Pericardium fibroblast (primary cell): ENCODE data around the gene RHEBL1. TPM values are rescaled to one million over a fixed set of nuclear protein-coding genes. Genes with fewer than 3 reads are reported as not detected.

Experiments used
- total RNA-seq: library from RNA; depleted of rRNA; stranded (reverse); fragments of >200 nt; gene quantifications from 2 replicates; pipeline ENCODE4 v1.2.3, GENCODE V29; 2015

Gene RHEBL1, protein sequence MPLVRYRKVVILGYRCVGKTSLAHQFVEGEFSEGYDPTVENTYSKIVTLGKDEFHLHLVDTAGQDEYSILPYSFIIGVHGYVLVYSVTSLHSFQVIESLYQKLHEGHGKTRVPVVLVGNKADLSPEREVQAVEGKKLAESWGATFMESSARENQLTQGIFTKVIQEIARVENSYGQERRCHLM
- total RNA-seq, result 0.09 and 0.47 TPM in 2 replicates

DNA sequence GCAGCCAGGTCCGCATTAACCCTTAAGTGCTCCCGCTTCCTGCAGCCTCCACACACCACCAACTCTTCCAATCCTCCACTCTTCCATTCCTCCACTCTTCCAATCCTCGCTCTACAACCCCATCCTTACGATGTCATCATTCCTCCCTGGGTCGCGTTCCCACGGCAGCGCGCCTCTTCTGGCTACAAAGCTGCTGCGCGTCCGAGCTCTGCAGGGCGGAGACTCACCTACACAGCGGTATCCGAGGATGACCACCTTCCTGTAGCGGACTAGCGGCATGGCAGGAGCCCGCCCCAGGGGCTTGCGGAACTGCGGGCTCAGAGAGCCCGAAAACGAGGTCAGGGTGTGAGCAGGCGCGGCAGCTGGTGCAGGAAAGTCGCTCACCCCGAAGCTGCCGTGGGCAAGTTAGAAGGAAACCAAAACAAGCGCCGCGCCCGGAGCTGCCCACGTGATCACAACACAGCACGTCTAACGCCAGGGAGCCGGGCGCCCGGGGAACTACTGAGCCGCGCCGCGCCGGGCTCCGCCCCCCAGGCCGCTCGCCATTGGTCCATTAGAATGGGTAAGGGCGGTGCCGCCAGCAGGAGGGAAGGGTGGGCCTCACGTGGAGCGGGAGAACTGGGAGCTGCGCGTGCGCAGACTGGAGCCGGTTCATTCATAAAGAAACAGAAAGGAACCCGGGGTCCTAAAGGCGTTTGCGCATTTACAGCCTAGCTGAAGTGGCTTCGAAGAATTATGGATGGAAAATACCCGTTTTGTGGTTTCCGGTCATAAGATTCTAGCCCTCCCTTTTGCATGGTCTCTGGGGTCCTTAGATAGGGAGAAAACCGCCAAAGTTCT is at the start of gene RHEBL1:
Gene RHEBL1, minus strand, starts transcription at position 473 of the 840 bp plus-strand sequence. Its CDS starts 194 bp downstream, at position 279.

DNA sequence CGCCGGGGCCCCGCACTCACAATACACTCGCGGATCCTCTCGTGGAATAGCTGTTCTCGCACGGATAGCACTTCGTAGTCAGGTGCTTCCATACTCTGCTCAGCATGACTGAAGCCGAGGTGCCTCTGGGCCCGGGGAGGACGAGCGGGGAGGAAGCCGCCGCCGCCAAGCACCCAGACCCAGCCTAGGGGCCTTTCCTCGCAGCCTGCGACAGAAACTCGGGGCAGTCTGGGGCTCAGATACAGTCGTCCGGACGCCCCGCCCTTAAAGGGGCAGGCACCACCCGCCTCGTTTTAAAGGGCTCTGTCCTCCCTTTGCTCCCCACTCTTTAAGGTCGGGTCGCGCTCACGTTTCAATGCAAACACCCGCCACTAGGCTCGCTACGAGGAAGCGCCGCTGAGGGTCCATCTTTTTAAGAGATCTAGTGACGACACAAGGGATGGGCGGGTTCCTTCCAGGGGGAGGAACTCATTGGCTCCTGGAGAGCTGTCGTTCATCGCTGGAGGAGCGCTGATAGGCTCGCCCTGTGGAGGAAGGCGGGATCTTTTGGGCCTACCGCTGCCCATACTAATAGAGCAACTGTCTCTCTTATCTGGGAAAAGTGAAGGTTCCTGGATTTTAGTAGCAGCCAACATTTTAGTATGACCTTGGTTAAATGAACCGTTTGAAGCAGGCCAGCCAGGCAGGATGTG is 40.8 kb upstream of the RHEBL1 start, which contains the start of gene LMBR1L:
Gene LMBR1L, minus strand, starts transcription at position 384 of the 692 bp plus-strand sequence. Its CDS starts 292 bp downstream, at position 92.

DNA sequence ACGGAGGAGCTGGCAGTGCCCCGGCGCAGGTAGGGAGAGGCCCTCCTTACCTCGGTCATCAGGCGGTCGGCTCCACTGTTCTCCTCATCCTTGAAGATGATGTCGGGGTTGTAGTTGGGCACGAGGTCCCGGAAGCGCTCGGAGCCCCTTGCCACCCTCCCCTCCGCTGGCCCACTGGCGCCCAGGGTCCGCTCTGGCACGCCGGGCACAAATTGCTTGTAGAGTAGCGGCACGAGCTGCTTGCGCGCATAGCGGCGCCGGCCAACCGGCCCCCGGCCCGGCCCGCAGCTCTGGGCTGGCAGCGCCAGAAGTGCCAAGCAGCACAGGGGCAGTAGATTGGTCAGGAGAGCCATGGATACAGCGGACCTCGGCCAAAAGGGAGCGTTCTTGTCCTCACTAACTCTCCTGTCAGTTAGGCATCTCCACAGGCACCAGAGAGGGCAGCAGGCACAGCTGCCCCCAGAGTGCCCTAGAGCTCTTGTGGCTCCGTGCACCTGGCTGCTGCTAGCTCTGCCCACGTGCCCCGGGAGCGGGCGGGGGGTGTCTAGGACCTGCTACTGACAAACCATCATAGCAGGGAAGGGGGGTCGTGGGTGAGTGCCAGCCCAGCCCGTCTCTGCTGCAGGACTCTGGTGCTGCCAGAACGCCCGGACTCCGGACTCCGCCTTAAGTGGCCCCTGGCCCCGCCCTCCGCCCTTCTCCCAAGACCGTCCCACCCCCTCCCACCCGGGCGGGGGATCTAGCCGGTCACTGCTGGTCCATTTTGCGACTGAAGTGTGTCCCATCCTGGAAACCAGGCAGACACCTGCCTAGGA is 24.6 kb upstream of the RHEBL1 start, which contains the start of gene DHH:
Gene DHH, minus strand, starts transcription at position 642 of the 815 bp plus-strand sequence. Its CDS starts 289 bp downstream, at position 353.

DNA sequence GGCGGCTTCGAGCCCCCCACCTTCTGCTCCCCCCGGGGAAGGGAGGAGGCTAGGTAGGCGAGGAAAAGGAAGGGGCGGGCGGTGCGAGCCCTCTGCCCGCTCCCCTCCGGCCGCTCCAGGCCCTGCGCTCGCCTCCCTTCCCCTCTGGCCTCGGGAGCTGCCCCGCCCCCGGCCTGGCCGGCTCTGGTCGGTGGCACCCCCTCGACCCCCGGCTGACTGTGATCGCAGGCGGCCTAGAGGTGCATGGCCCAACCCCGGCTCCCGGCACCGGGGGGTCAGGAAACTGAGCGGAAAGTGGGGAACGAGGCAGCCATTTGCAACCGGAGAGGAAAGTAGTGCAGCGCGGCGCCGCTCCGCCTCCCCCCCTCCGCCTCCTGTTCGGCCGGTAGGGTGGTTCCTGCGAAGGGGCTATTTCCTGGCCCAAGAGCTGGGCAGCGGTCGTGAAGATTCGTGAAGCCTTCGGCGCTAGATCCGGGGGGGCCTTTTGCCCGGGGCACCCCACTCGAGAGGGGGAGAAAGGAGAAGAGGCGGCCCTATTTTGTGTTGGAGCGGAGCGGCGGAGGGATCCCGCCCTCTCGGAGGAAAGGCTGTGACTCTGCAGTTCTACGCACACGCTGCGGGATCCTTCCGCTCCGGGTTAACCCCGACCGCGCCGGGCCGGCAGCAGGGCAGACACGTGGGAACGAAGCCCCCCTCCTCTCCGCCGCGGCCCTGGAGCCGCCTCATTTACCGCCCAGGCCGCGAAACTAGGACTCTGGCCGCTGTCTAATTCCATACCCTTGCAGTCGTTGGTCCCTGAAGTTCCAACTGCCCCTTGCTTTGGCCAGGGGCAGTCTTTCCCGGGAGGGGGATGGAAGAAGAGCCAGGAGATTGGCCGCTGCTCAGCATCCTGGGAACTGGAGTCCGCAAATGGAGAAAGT is 9.3 kb downstream of the RHEBL1 start, which contains the start of gene KMT2D:
Gene KMT2D, minus strand, starts transcription at position 558 of the 920 bp plus-strand sequence. CDS start 5,470 bp downstream, outside the sequence.

DNA sequence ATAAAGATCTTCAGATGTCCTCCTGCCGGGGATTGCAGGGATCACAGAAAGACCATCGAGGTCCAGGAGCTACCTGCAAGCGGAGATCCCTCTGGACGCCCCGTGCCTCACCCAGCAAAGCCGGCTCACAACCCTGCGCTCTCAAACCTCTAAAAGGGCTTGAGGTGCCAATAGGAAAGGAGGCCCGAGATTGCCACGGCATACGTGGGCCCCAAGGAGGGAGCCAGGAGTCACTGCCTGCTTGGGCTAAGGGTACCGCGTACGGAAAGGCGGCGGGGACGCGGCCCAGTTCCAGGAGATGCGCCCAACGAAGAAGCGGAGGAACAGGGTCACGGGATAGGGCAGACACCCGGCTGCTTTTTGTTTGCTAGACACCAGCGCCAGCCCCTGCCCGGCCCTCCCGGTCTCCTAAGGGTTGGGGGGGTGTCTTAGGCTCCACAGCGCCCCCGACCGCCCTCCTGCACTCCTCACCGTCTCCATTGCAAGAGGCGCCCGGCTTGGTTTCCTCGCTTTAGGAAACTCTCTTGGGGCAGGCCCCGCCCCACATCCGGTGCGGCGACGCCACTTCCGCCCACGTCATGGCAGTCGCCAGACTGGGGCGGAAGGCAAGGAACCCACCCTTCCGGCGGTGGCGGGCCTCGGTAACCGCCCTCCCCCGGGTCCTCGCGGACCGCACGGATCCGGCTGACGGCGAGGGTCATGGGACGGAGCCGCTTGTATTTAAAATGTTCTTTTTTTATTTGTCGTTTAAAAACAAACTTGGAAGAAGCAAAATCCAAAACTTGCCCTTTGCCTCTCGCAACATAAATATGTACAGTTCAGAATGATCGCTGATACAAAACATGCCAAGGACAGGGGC is 51.3 kb downstream of the RHEBL1 start, which contains the start of gene PRKAG1:
Gene PRKAG1, minus strand, starts transcription at position 516 of the 859 bp plus-strand sequence. Its CDS starts 36 bp downstream, at position 480.

Other genes starting within 250 kb of the RHEBL1 start
- 44.9 and 50.5 TPM in 2 replicates for gene DDX23, start 217.8 kb downstream of the RHEBL1 start, total RNA-seq
- gene RND1, start 204.1 kb downstream of the RHEBL1 start, total RNA-seq, result 0.17 TPM in 1 of 2 replicates, not detected in the other
- 38.6 and 63.6 TPM in 2 replicates for gene FKBP11, start 144.5 kb downstream of the RHEBL1 start, total RNA-seq
- 42.1 and 52.7 TPM in 2 replicates for gene ARF3, start 112.5 kb downstream of the RHEBL1 start, total RNA-seq
- gene WNT10B, start 98.2 kb downstream of the RHEBL1 start, total RNA-seq, result 0.12 TPM in 1 of 2 replicates, not detected in the other
- not detected in 2 replicates for gene WNT1, start 91.7 kb downstream of the RHEBL1 start, total RNA-seq
- gene DDN, start 70.6 kb downstream of the RHEBL1 start, total RNA-seq, result 0.23 TPM in 1 of 2 replicates, not detected in the other
- 47.9 and 66.5 TPM in 2 replicates for gene PRKAG1, start 51.2 kb downstream of the RHEBL1 start, total RNA-seq
- gene KMT2D, start 9.2 kb downstream of the RHEBL1 start, total RNA-seq, result 12.3 and 15.5 TPM in 2 replicates
- gene DHH, start 24.8 kb upstream of the RHEBL1 start, total RNA-seq, result not detected in 2 replicates
- gene LMBR1L, start 40.9 kb upstream of the RHEBL1 start, total RNA-seq, result 28.1 and 42.3 TPM in 2 replicates
- 467 and 912 TPM in 2 replicates for gene TUBA1B, start 61.4 kb upstream of the RHEBL1 start, total RNA-seq
- gene TUBA1A, start 119.1 kb upstream of the RHEBL1 start, total RNA-seq, result 310 and 595 TPM in 2 replicates
- gene TUBA1C, start 195.1 kb upstream of the RHEBL1 start, total RNA-seq, result 226 and 369 TPM in 2 replicates
- gene PRPH, start 225.2 kb upstream of the RHEBL1 start, total RNA-seq, result 0.09 TPM in 1 of 2 replicates, not detected in the other